Activated naive CD8-positive, alpha-beta T cell treated with anti-CD3 and anti-CD28 coated beads, Interleukin-2, amount 10 ng/mL, durations not matched to agents 7 days and 5 days (primary cell): ENCODE measurements around the gene TUBGCP6. TPM values are rescaled to one million over a fixed set of nuclear protein-coding genes. Genes with fewer than 3 reads are reported as not detected.

Source experiments
- ATAC-seq: fragments of 150-1000 bp; cut with Tn5 transposase; one replicate; pipeline ENCODE4 v1.10.0; 2021; ENCODE audit warnings: low read depth, moderate library complexity
- POLR2A ChIA-PET: fragments of 350-600 bp; sonication (Branson Sonifier 250); formaldehyde crosslinking; loops from one replicate; lab custom pipeline; 2021; ENCODE audit warnings: antibody characterized with exemption; lab: Charles Lee
- DNase-seq: peaks from one replicate; pipeline ENCODE4 v3.0.0; 2021
- H3K27ac Mint-ChIP-seq: one replicate; pipeline ENCODE4 v1.8.0; 2022; ENCODE audit warnings: mild to moderate bottlenecking, mixed read lengths
- H3K27me3 Mint-ChIP-seq: one replicate; pipeline ENCODE4 v1.8.0; 2022; ENCODE audit warnings: mild to moderate bottlenecking, moderate library complexity, mixed read lengths
- H3K36me3 Mint-ChIP-seq: one replicate; pipeline ENCODE4 v1.8.0; 2021; ENCODE audit warnings: mild to moderate bottlenecking, mixed read lengths
- H3K4me1 Mint-ChIP-seq: one replicate; pipeline ENCODE4 v1.8.0; 2021; ENCODE audit warnings: mixed read lengths
- H3K4me3 Mint-ChIP-seq: one replicate; pipeline ENCODE4 v1.8.0; 2022; ENCODE audit warnings: mild to moderate bottlenecking, moderate library complexity, mixed read lengths
- H3K9me3 Mint-ChIP-seq: one replicate; pipeline ENCODE4 v1.8.0; 2021; ENCODE audit warnings: mixed read lengths
- total RNA-seq, 2 experiments: library from RNA; stranded (reverse); gene quantifications; one replicate each; pipeline ENCODE4 v1.2.3, GENCODE V29; 2021

Gene TUBGCP6
- total RNA-seq, 2 experiments from 2014 or later: 92.2 to 94.5 TPM

DNA sequence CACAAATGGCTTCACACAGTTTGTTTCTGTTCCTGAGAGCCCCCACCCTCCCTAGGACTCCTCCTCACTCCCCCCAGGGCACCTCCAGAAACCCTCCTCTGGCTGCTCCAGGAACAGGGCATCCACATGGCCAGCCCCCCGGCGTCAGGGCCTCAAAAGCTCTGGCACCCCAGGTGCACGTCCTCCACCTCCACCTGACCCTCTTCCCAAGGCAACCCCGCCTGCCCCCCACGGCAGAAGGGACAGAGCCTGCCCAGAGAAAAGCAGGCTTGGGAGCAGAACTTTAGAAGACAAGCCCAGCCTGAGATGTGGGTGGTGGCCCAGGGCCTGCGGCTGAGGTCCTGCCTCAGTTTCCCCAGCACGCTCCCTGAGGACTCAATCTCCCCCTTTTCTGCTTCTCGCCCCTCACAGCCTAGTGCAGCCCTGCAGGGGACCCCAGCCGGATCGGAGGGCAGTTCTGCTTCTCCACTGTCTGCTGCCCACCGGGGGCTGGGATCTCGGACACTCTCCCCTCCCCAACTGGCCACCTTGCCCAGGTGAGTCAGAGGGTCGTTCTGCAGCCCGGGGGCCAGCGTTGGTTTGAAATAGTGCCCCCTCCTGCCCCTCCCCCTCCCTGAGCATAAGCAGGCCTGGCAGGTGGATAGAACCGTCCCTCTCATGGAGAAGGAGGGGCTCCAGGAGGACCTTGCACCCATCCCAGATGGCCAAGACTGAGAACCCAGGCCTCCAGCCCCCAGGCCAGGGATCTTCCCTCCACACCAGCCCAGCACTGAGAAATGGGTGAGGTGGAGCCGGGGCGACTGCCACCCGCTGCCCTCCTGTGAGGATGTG is 61.5 kb downstream of the TUBGCP6 start:
- Mint-ChIP-seq H3K4me3 (peak overlapping the region; percentile 19), H3K36me3 (peaks cover 2% of the 10 kb centered on the region), H3K27me3 (no peaks in the 10 kb centered on the region), H3K9me3 (no peaks in the 10 kb centered on the region), H3K27ac (no peak overlapping the region), H3K4me1 (peaks cover 14% of the 10 kb centered on the region)
- peak; percentile 29 for DNase-seq
- POLR2A ChIA-PET: no interaction called here
- ATAC-seq: no peak

GRCh38 chr22:50182176-50183081 is 62.4 kb downstream of the TUBGCP6 start:
- Mint-ChIP-seq H3K27ac (no peak overlapping the region), H3K27me3 (no peaks in the 10 kb centered on the region), H3K36me3 (peaks cover 1% of the 10 kb centered on the region), H3K9me3 (no peaks in the 10 kb centered on the region), H3K4me1 (peaks cover 10% of the 10 kb centered on the region), H3K4me3 (no peak overlapping the region)
- DNase-seq (peak; percentile 38), ATAC-seq (no peak)
- POLR2A ChIA-PET: no interaction called here

- Mint-ChIP-seq H3K36me3 (no peaks in the 10 kb centered on the region), H3K27me3 (no peaks in the 10 kb centered on the region), H3K4me3 (no peak overlapping the region), H3K27ac (no peak overlapping the region), H3K4me1 (peaks cover 6% of the 10 kb centered on the region), H3K9me3 (no peaks in the 10 kb centered on the region)
- ATAC-seq (no peak), DNase-seq (peak; percentile 31)
- POLR2A ChIA-PET: no interaction called here
Measured at GRCh38 chr22:50180727-50181521, 63.9 kb downstream of the TUBGCP6 start.

DNA sequence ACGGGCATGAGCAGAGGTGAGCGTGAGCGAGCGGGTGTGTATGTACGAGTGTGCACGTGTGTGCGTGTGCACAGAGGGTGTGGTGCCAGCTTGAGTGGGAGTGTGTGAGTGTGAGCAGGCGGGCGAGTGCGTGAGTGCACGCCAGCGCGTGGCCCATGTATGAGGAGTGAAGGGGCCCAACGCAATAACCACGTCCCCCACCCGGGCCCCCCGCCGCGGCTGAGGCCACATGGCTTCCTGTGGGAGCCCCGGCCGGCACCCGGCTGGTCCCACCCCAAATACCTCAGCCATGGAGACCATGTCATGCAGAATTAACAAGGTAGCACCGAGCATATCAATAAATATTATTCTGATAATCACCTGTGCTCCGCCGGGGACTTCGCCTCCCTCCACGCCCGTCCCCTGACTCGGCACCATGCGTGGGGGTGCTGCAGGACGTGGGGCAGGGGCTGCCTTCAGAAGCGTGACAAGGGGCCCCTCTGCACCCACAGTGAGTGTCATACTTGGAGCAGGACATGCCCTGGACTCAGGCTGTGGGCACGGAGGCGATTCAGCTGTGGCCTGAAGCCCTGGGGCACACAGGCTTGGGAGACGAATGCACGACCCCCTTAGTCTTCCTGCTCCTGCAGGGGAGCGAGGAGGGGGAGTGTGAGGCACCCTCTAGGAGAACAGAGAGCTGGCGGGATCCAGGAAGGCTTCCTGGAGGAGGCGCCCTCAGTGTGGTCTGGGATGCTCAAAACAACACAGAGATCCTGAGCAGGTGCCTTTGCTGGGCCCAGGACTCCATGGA is 64.7 kb downstream of the TUBGCP6 start:
- ATAC-seq (no peak), DNase-seq (peak; percentile 29)
- Mint-ChIP-seq H3K4me3 (no peak overlapping the region), H3K27me3 (no peaks in the 10 kb centered on the region), H3K27ac (no peak overlapping the region), H3K36me3 (no peaks in the 10 kb centered on the region), H3K4me1 (peaks cover 4% of the 10 kb centered on the region), H3K9me3 (no peaks in the 10 kb centered on the region)
- POLR2A ChIA-PET: no interaction called here

DNA sequence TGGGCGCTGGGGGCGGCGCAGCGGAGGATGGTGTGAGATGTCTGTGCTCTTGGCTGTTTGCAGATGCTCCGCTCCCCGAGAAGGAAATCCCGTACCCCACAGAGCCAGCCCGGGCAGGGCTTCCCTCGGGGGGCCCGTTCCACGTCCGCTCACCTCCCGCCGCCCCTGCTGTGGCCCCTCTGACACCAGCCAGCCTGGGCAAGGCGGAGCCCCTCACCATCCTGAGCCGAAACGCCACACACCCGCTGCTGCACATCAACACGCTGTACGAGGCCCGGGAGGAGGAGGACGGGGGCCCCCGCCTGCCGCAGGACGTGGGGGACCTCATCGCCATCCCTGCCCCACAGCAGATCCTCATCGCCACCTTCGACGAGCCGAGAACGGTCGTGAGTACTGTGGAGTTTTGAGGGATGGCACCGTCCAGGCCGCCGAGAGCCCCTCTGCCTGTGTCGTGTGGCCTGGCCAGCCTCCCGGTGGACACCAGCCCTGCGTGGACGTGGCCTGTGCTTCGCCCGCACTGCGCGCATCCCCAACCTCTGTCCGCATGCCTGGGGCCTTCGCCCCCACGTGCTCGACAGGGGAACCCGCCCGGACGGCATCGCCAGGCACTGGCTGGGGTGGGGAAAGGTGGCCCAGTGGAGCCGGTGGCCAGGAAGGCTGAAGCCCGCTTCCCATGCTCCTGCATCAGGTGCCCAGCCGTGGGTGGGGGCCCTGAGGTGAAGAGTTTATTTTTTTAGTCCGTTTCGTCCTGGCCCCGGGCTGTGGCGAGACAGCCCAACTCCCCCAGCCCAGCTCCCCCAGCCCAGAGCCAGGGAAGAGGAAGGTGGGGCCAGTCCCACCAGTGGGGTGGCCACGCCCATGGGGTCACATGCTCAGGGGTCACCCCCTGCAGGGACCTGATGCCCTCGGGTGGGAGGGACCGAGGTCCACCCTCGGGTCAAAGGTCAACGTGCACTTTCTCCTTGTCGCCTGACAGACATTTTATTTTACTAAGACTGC is 65.7 kb downstream of the TUBGCP6 start:
- no peak overlapping the region for H3K4me3 Mint-ChIP-seq

GRCh38 chr22:50178471-50178864 is 66.4 kb downstream of the TUBGCP6 start:
- Mint-ChIP-seq H3K4me3 (no peak overlapping the region), H3K4me1 (peaks cover 3% of the 10 kb centered on the region), H3K9me3 (no peaks in the 10 kb centered on the region), H3K36me3 (no peaks in the 10 kb centered on the region), H3K27ac (no peak overlapping the region), H3K27me3 (no peaks in the 10 kb centered on the region)
- POLR2A ChIA-PET: no interaction called here
- DNase-seq (peak; percentile 30), ATAC-seq (no peak)

More for the DNA sequence above, 65.7 kb downstream of the TUBGCP6 start:
- Mint-ChIP-seq H3K27ac (no peak overlapping the region), H3K4me1 (peaks cover 3% of the 10 kb centered on the region), H3K9me3 (no peaks in the 10 kb centered on the region), H3K27me3 (no peaks in the 10 kb centered on the region), H3K36me3 (no peaks in the 10 kb centered on the region)
- POLR2A ChIA-PET: no interaction called here
- DNase-seq: peak; percentile 30
- no peak for ATAC-seq

GRCh38 chr22:50177537-50178470 is 67.0 kb downstream of the TUBGCP6 start:
- Mint-ChIP-seq H3K4me3 (no peak overlapping the region), H3K36me3 (no peaks in the 10 kb centered on the region), H3K27ac (no peak overlapping the region), H3K4me1 (peaks cover 3% of the 10 kb centered on the region), H3K9me3 (no peaks in the 10 kb centered on the region), H3K27me3 (peaks cover 3% of the 10 kb centered on the region)
- ATAC-seq: no peak
- POLR2A ChIA-PET: no interaction called here
- no peak for DNase-seq

GRCh38 chr22:50176850-50177536 is 67.8 kb downstream of the TUBGCP6 start:
- Mint-ChIP-seq H3K27ac (no peak overlapping the region), H3K27me3 (peaks cover 10% of the 10 kb centered on the region), H3K36me3 (no peaks in the 10 kb centered on the region), H3K4me3 (no peak overlapping the region), H3K9me3 (no peaks in the 10 kb centered on the region), H3K4me1 (peaks cover 3% of the 10 kb centered on the region)
- DNase-seq (peak; percentile 25), ATAC-seq (no peak)
- POLR2A ChIA-PET: no interaction called here

- Mint-ChIP-seq H3K4me1 (peaks cover 3% of the 10 kb centered on the region), H3K4me3 (no peak overlapping the region), H3K27ac (no peak overlapping the region), H3K27me3 (peaks cover 16% of the 10 kb centered on the region), H3K36me3 (no peaks in the 10 kb centered on the region), H3K9me3 (no peaks in the 10 kb centered on the region)
- ATAC-seq (no peak), DNase-seq (peak; percentile 29)
- POLR2A ChIA-PET: no interaction called here
Measured at GRCh38 chr22:50175921-50176849, 68.6 kb downstream of the TUBGCP6 start.

DNA sequence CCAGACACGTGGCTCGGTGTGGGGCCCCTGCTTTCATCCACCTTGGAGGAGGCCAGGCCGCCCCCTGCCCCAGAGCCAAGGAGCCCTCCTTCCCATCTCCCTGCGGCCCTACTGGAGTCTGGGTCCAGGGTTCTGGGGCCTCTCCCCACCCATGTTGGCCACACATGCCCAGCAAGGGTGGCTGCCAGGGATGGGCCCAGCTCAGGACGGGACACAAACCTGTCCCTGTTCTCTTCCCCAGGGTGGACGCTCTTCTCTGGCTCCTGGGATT is 69.7 kb downstream of the TUBGCP6 start:
- DNase-seq: no peak
- Mint-ChIP-seq H3K9me3 (no peaks in the 10 kb centered on the region), H3K27ac (no peak overlapping the region), H3K27me3 (peaks cover 20% of the 10 kb centered on the region), H3K4me1 (peaks cover 3% of the 10 kb centered on the region), H3K36me3 (no peaks in the 10 kb centered on the region), H3K4me3 (no peak overlapping the region)
- POLR2A ChIA-PET: no interaction called here
- no peak for ATAC-seq
